Activated T-helper 17 cell treated with anti-CD3 and anti-CD28 coated beads, Interleukin-2, amount 50 U/mL, for 72 hours (primary cell): ENCODE data around the gene LMAN2. TPM values are rescaled to one million over a fixed set of nuclear protein-coding genes. Genes with fewer than 3 reads are reported as not detected.
"Not testable (repeated sequence)": the region's sequence is repeated elsewhere in the genome, so short reads cannot be mapped to it uniquely, and the experiment has no call there.

Source experiments
- ATAC-seq: fragments of 150-1000 bp; cut with Tn5 transposase; replicated peaks from 2 replicates; pipeline ENCODE4 v1.10.0; 2021; ENCODE audit warnings: mild to moderate bottlenecking, moderate library complexity
- H3K27ac Mint-ChIP-seq: one replicate; pipeline ENCODE4 v1.8.0; 2022; ENCODE audit warnings: mixed read lengths
- H3K27me3 Mint-ChIP-seq: one replicate; pipeline ENCODE4 v1.8.0; 2022; ENCODE audit warnings: mixed read lengths
- H3K36me3 Mint-ChIP-seq: one replicate; pipeline ENCODE4 v1.8.0; 2022; ENCODE audit warnings: low read depth, mild to moderate bottlenecking, mixed read lengths
- H3K4me1 Mint-ChIP-seq: one replicate; pipeline ENCODE4 v1.8.0; 2022; ENCODE audit warnings: mixed read lengths
- H3K4me3 Mint-ChIP-seq: one replicate; pipeline ENCODE4 v1.8.0; 2022; ENCODE audit warnings: mild to moderate bottlenecking, mixed read lengths
- H3K9me3 Mint-ChIP-seq: one replicate; pipeline ENCODE4 v1.8.0; 2022; ENCODE audit warnings: mixed read lengths
- total RNA-seq, 2 donors: library from RNA; stranded (reverse); gene quantifications; one replicate each; pipeline ENCODE4 v1.2.3, GENCODE V29; 2022

LMAN2 gene
- total RNA-seq, 2 donors from 2014 or later: 94.3 to 122 TPM

- no peaks in the 10 kb centered on the region for H3K27me3 Mint-ChIP-seq
- no peaks in the 10 kb centered on the region for H3K9me3 Mint-ChIP-seq
- H3K27ac Mint-ChIP-seq: peak overlapping the region; percentile 61
- H3K4me1 Mint-ChIP-seq: peaks cover 52% of the 10 kb centered on the region
- H3K36me3 Mint-ChIP-seq: peaks cover 52% of the 10 kb centered on the region
- ATAC-seq: no peak
- H3K4me3 Mint-ChIP-seq: peak overlapping the region; percentile 80
These were observed 12.1 kb upstream of the LMAN2 start for GRCh38 chr5:177363565-177363964.

- no peaks in the 10 kb centered on the region for H3K9me3 Mint-ChIP-seq
- H3K27ac Mint-ChIP-seq: peak overlapping the region; percentile 84
- peaks cover 46% of the 10 kb centered on the region for H3K36me3 Mint-ChIP-seq
- peaks cover 46% of the 10 kb centered on the region for H3K4me1 Mint-ChIP-seq
- peak; percentile 68 for ATAC-seq
- no peaks in the 10 kb centered on the region for H3K27me3 Mint-ChIP-seq
- H3K4me3 Mint-ChIP-seq: peak overlapping the region; percentile 80
These were observed 11.4 kb upstream of the LMAN2 start for GRCh38 chr5:177362610-177363507.

- Mint-ChIP-seq H3K4me1 (peaks cover 52% of the 10 kb centered on the region), H3K4me3 (peak overlapping the region; percentile 80), H3K36me3 (peaks cover 52% of the 10 kb centered on the region), H3K27me3 (no peaks in the 10 kb centered on the region), H3K27ac (peak overlapping the region; percentile 84), H3K9me3 (no peaks in the 10 kb centered on the region)
- ATAC-seq: no peak
These were observed 10.8 kb upstream of the LMAN2 start for GRCh38 chr5:177362292-177362609.

GRCh38 chr5:177361418-177362291, 10.2 kb upstream of the LMAN2 start:
- ATAC-seq: no peak
- peak overlapping the region; percentile 84 for H3K27ac Mint-ChIP-seq
- H3K9me3 Mint-ChIP-seq: no peaks in the 10 kb centered on the region
- peaks cover 58% of the 10 kb centered on the region for H3K4me1 Mint-ChIP-seq
- H3K4me3 Mint-ChIP-seq: peak overlapping the region; percentile 80
- peaks cover 51% of the 10 kb centered on the region for H3K36me3 Mint-ChIP-seq
- no peaks in the 10 kb centered on the region for H3K27me3 Mint-ChIP-seq

- H3K9me3 Mint-ChIP-seq, H3K27me3 Mint-ChIP-seq, H3K27ac Mint-ChIP-seq, ATAC-seq: not testable (repeated sequence)
- Mint-ChIP-seq H3K4me1 (peaks cover 59% of the 10 kb centered on the region), H3K4me3 (peak overlapping the region; percentile 80), H3K36me3 (peaks cover 45% of the 10 kb centered on the region)
These were observed 9.3 kb upstream of the LMAN2 start for GRCh38 chr5:177360740-177361139.

- peaks cover 43% of the 10 kb centered on the region for H3K36me3 Mint-ChIP-seq
- no peak for ATAC-seq
- peaks cover 60% of the 10 kb centered on the region for H3K4me1 Mint-ChIP-seq
- no peaks in the 10 kb centered on the region for H3K9me3 Mint-ChIP-seq
- H3K27me3 Mint-ChIP-seq: no peaks in the 10 kb centered on the region
- peak overlapping the region; percentile 82 for H3K27ac Mint-ChIP-seq
- peak overlapping the region; percentile 80 for H3K4me3 Mint-ChIP-seq
These were observed 8.4 kb upstream of the LMAN2 start for GRCh38 chr5:177359860-177360259.

GRCh38 chr5:177359451-177359851, 8.0 kb upstream of the LMAN2 start:
- H3K36me3 Mint-ChIP-seq: peaks cover 39% of the 10 kb centered on the region
- ATAC-seq: no peak
- H3K9me3 Mint-ChIP-seq: no peaks in the 10 kb centered on the region
- H3K4me1 Mint-ChIP-seq: peaks cover 60% of the 10 kb centered on the region
- H3K27ac Mint-ChIP-seq: peak overlapping the region; percentile 82
- H3K4me3 Mint-ChIP-seq: peak overlapping the region; percentile 80
- no peaks in the 10 kb centered on the region for H3K27me3 Mint-ChIP-seq

- Mint-ChIP-seq H3K4me1 (peaks cover 58% of the 10 kb centered on the region), H3K27me3 (no peaks in the 10 kb centered on the region), H3K9me3 (no peaks in the 10 kb centered on the region), H3K4me3 (peak overlapping the region; percentile 80), H3K27ac (peak overlapping the region; percentile 82), H3K36me3 (peaks cover 36% of the 10 kb centered on the region)
- ATAC-seq: no peak
These were observed 6.9 kb upstream of the LMAN2 start for GRCh38 chr5:177358370-177358819.

GRCh38 chr5:177357459-177358351, 6.2 kb upstream of the LMAN2 start, which contains the start of gene RGS14:
TSS of gene RGS14 (plus strand) at chr5:177357924. CDS start at chr5:177358025, 101 bp downstream.
- Mint-ChIP-seq H3K36me3 (peaks cover 36% of the 10 kb centered on the region), H3K27me3 (no peaks in the 10 kb centered on the region)
- ATAC-seq: peak; percentile 94

GRCh38 chr5:177357146-177357458, 5.6 kb upstream of the LMAN2 start:
- H3K4me3 Mint-ChIP-seq: peak overlapping the region; percentile 80
- H3K27me3 Mint-ChIP-seq: no peaks in the 10 kb centered on the region
- H3K36me3 Mint-ChIP-seq: peaks cover 32% of the 10 kb centered on the region
- ATAC-seq: no peak
- H3K4me1 Mint-ChIP-seq: peaks cover 49% of the 10 kb centered on the region
- no peaks in the 10 kb centered on the region for H3K9me3 Mint-ChIP-seq
- H3K27ac Mint-ChIP-seq: peak overlapping the region; percentile 82

More at GRCh38 chr5:177357459-177358351, 6.2 kb upstream of the LMAN2 start, which contains the start of gene RGS14:
- Mint-ChIP-seq H3K27ac (peak within 1 kb of the TSS; percentile 82), H3K4me1 (peaks cover 55% of the 10 kb centered on the region), H3K9me3 (no peaks in the 10 kb centered on the region), H3K4me3 (peak within 1 kb of the TSS; percentile 80)

- Mint-ChIP-seq H3K36me3 (peaks cover 28% of the 10 kb centered on the region), H3K4me1 (peaks cover 45% of the 10 kb centered on the region), H3K27me3 (no peaks in the 10 kb centered on the region), H3K27ac (peak overlapping the region; percentile 82), H3K4me3 (peak overlapping the region; percentile 80), H3K9me3 (no peaks in the 10 kb centered on the region)
- ATAC-seq: no peak
These were observed 5.3 kb upstream of the LMAN2 start for GRCh38 chr5:177356746-177357145.

GRCh38 chr5:177355868-177356168, 4.3 kb upstream of the LMAN2 start:
- Mint-ChIP-seq H3K36me3 (peaks cover 26% of the 10 kb centered on the region), H3K9me3 (no peaks in the 10 kb centered on the region), H3K4me3 (peak overlapping the region; percentile 80), H3K27ac (peak overlapping the region; percentile 5), H3K4me1 (peaks cover 41% of the 10 kb centered on the region), H3K27me3 (no peaks in the 10 kb centered on the region)
- no peak for ATAC-seq

- H3K27me3 Mint-ChIP-seq: no peaks in the 10 kb centered on the region
- no peaks in the 10 kb centered on the region for H3K9me3 Mint-ChIP-seq
- H3K4me1 Mint-ChIP-seq: peaks cover 46% of the 10 kb centered on the region
- H3K27ac Mint-ChIP-seq: peak overlapping the region; percentile 5
- peaks cover 30% of the 10 kb centered on the region for H3K36me3 Mint-ChIP-seq
- peak overlapping the region; percentile 80 for H3K4me3 Mint-ChIP-seq
- ATAC-seq: no peak
These were observed 3.8 kb upstream of the LMAN2 start for GRCh38 chr5:177355162-177355867.
